ENCODE results near the gene TTC33. TPM values are rescaled to one million over a fixed set of nuclear protein-coding genes. Genes with fewer than 3 reads are reported as not detected.

Gene TTC33
- total RNA-seq, 1 donor from 2014 or later = 7.0 TPM

GRCh38 chr5:40554054-40554453, 201.7 kb downstream of the TTC33 start:
- no peak for TF ChIP-seq CTCF (IDR thresholded peaks at IDR 0.05)
- no peaks in the 10 kb centered on the region for H3K27me3 ChIP-seq
- no peak for DNase-seq (ENCODE audit: low spot score in 2 of 2)
- no peaks in the 10 kb centered on the region for H3K9me3 ChIP-seq
- intact Hi-C loops (cut with DNase I) = no loop called here
- no peak overlapping the region for H3K4me3 ChIP-seq
- no peaks in the 10 kb centered on the region for H3K36me3 ChIP-seq
- no peak overlapping the region for H3K27ac ChIP-seq
- H3K4me1 ChIP-seq = no peaks in the 10 kb centered on the region

- Histone ChIP-seq H3K27ac (no peak overlapping the region), H3K4me3 (no peak overlapping the region), H3K4me1 (no peaks in the 10 kb centered on the region), H3K27me3 (no peaks in the 10 kb centered on the region), H3K36me3 (no peaks in the 10 kb centered on the region), H3K9me3 (no peaks in the 10 kb centered on the region)
- no peak for TF ChIP-seq CTCF (IDR thresholded peaks at IDR 0.05)
- no peak for DNase-seq (ENCODE audit: low spot score in 2 of 2)
- intact Hi-C loops (cut with DNase I) = no loop called here
These were observed 202.8 kb downstream of the TTC33 start for GRCh38 chr5:40552981-40553380.

- H3K27me3 ChIP-seq = no peaks in the 10 kb centered on the region
- H3K4me1 ChIP-seq = no peaks in the 10 kb centered on the region
- H3K36me3 ChIP-seq = no peaks in the 10 kb centered on the region
- H3K27ac ChIP-seq = peak overlapping the region in 1 of 2 donors; percentile 37
- no peak for TF ChIP-seq CTCF (IDR thresholded peaks at IDR 0.05)
- intact Hi-C loops (cut with DNase I) = no loop called here
- DNase-seq (ENCODE audit: low spot score in 2 of 2) = no peak
- no peak overlapping the region for H3K4me3 ChIP-seq
- H3K9me3 ChIP-seq = no peaks in the 10 kb centered on the region
These were observed 204.0 kb downstream of the TTC33 start for GRCh38 chr5:40551496-40552491.

- H3K9me3 ChIP-seq = no peaks in the 10 kb centered on the region
- no peak for DNase-seq (ENCODE audit: low spot score in 2 of 2)
- H3K4me1 ChIP-seq = no peaks in the 10 kb centered on the region
- H3K27ac ChIP-seq = no peak overlapping the region
- intact Hi-C loops (cut with DNase I) = no loop called here
- no peaks in the 10 kb centered on the region for H3K27me3 ChIP-seq
- H3K4me3 ChIP-seq = no peak overlapping the region
- no peak for TF ChIP-seq CTCF (IDR thresholded peaks at IDR 0.05)
- H3K36me3 ChIP-seq = no peaks in the 10 kb centered on the region
These were observed 205.3 kb downstream of the TTC33 start for GRCh38 chr5:40550481-40550880.

- H3K9me3 ChIP-seq = no peaks in the 10 kb centered on the region
- no peaks in the 10 kb centered on the region for H3K4me1 ChIP-seq
- intact Hi-C loops (cut with DNase I) = no loop called here
- TF ChIP-seq CTCF (IDR thresholded peaks at IDR 0.05) = no peak
- H3K27ac ChIP-seq = no peak overlapping the region
- no peak for DNase-seq (ENCODE audit: low spot score in 2 of 2)
- H3K36me3 ChIP-seq = no peaks in the 10 kb centered on the region
- no peaks in the 10 kb centered on the region for H3K27me3 ChIP-seq
- no peak overlapping the region for H3K4me3 ChIP-seq
These were observed 206.1 kb downstream of the TTC33 start for GRCh38 chr5:40549616-40550015.
